Hepatocyte (in vitro differentiated cells): ENCODE data around the gene LYSMD4. TPM values are rescaled to one million over a fixed set of nuclear protein-coding genes. Genes with fewer than 3 reads are reported as not detected.

Source experiments
- DNase-seq: peaks from one replicate; pipeline ENCODE4 v3.0.0-alpha.2; 2016; ENCODE audit warnings: low spot score
- H2AFZ ChIP-seq: fragments of 200-600 bp; sonication (generic); 2 replicates; pipeline ENCODE4 v1.6.0; 2016; ENCODE audit warnings: antibody characterized with exemption, mild to moderate bottlenecking
- H3K27ac ChIP-seq: fragments of 200-600 bp; sonication (generic); 2 replicates; pipeline ENCODE4 v1.5.1; 2016; ENCODE audit warnings: mild to moderate bottlenecking
- H3K27me3 ChIP-seq: fragments of 200-600 bp; sonication (generic); 2 replicates; pipeline ENCODE4 v1.6.1; 2016
- H3K36me3 ChIP-seq: fragments of 200-600 bp; sonication (generic); replicated peaks from 2 replicates; pipeline ENCODE4 v1.5.1; 2016; ENCODE audit warnings: low read depth; ENCODE audit not compliant: insufficient read depth
- H3K4me1 ChIP-seq: fragments of 200-600 bp; sonication (generic); 2 replicates; pipeline ENCODE4 v1.5.1; 2016; ENCODE audit warnings: mild to moderate bottlenecking, moderate library complexity; ENCODE audit not compliant: insufficient read depth
- H3K4me2 ChIP-seq: fragments of 200-600 bp; sonication (generic); 2 replicates; pipeline ENCODE4 v1.6.0; 2016
- H3K4me3 ChIP-seq: fragments of 200-600 bp; sonication (generic); 2 replicates; pipeline ENCODE4 v1.5.1; 2016; ENCODE audit warnings: mild to moderate bottlenecking
- H3K79me2 ChIP-seq: fragments of 200-600 bp; sonication (generic); 2 replicates; pipeline ENCODE4 v1.6.0; 2017; ENCODE audit warnings: mild to moderate bottlenecking
- H3K9me2 ChIP-seq: fragments of 200-600 bp; sonication (generic); replicated peaks from 2 replicates; pipeline ENCODE4 v1.6.0; 2017; ENCODE audit warnings: mild to moderate bottlenecking; ENCODE audit not compliant: insufficient read depth
- H3K9me3 ChIP-seq: fragments of 200-600 bp; sonication (generic); 2 replicates; pipeline ENCODE4 v1.5.1; 2016; ENCODE audit warnings: low read depth, mild to moderate bottlenecking
- H4K20me1 ChIP-seq: fragments of 200-600 bp; sonication (generic); 2 replicates; pipeline ENCODE4 v1.6.0; 2016; ENCODE audit warnings: mild to moderate bottlenecking; ENCODE audit not compliant: insufficient read depth, poor library complexity, severe bottlenecking
- CTCF ChIP-seq: fragments of 200-600 bp; sonication (generic); IDR thresholded peaks from 2 replicates; pipeline ENCODE4 v1.5.1; 2016; ENCODE audit warnings: antibody characterized with exemption, mild to moderate bottlenecking; ENCODE audit not compliant: poor library complexity
- EZH2 ChIP-seq: fragments of 200-600 bp; sonication (generic); IDR thresholded peaks from 2 replicates; pipeline ENCODE4 v1.6.1; 2016; ENCODE audit warnings: antibody characterized with exemption, mild to moderate bottlenecking, borderline replicate concordance
- EZH2phosphoT487 ChIP-seq: fragments of 200-600 bp; sonication (generic); IDR thresholded peaks from one replicate; pipeline ENCODE4 v1.6.1; 2018; ENCODE audit warnings: antibody characterized with exemption, mild to moderate bottlenecking, low read depth, moderate library complexity; ENCODE audit not compliant: unreplicated experiment, severe bottlenecking
- WGBS: methylation state at CpG from one replicate; pipeline ENCODE4 v1.1.6; 2016; ENCODE audit warnings: low lambda C conversion rate; ENCODE audit errors: missing lambda C conversion rate; 5-methylcytosine and 5-hydroxymethylcytosine counted together
- polyA plus RNA-seq: library from polyadenylated mRNA; unstranded; fragments of >200 nt; fragmentation: Nextera tagmentation; extraction: Ambion mirVana; gene quantifications from 2 replicates; pipeline ENCODE4 v1.2.1, GENCODE V29; 2016
- total RNA-seq: library from RNA; depleted of rRNA; stranded (reverse); fragments of >200 nt; gene quantifications from 2 replicates; pipeline ENCODE4 v1.2.3, GENCODE V29; 2014

Gene LYSMD4
- total and polyA plus RNA-seq, 2 experiments from 2014 or later, result 12.8 to 15.4 TPM

GRCh38 chr15:99728916-99729315 is 4.3 kb downstream of the LYSMD4 start:
- Histone ChIP-seq H3K36me3 (no peaks in the 10 kb centered on the region), H3K79me2 (peaks cover 11% of the 10 kb centered on the region), H3K27ac (no peak overlapping the region), H3K4me3 (no peak overlapping the region), H3K9me3 (no peaks in the 10 kb centered on the region), H3K4me1 (peaks cover 15% of the 10 kb centered on the region), H4K20me1 (no peaks in the 10 kb centered on the region), H3K27me3 (no peaks in the 10 kb centered on the region), H3K4me2 (no peak overlapping the region), H3K9me2 (no peaks in the 10 kb centered on the region), H2AFZ (no peak overlapping the region)
- 89% methylated on average over 6 of the region's 6 CpGs for WGBS
- TF ChIP-seq EZH2phosphoT487 (no peak), EZH2 (no peak), CTCF (no peak)
- DNase-seq, result no peak

DNA sequence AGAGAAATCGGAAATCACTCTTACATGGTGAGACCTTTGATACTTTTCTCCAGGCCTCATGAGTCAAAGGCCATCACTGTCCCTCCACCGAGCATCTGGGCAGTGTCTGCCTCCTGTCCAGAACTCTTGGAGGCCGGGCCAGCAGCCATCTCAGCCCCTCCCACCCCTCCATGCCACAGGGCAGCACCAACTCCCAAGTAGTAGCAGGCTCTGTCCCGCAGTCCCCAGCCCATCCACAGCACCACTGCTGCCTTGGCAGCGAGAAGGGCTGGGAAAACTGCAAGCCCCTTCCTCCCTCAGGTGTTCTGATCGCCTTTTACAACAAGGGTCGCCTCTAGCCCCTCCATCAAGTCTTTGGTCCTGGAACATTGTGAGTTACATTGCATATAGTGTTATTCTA is 5.5 kb downstream of the LYSMD4 start:
- WGBS, result 76% methylated on average over 7 of the region's 7 CpGs
- no peaks in the 10 kb centered on the region for H4K20me1 ChIP-seq
- no peaks in the 10 kb centered on the region for H3K9me3 ChIP-seq
- TF ChIP-seq CTCF (no peak), EZH2phosphoT487 (no peak), EZH2 (no peak)
- no peak overlapping the region for H3K4me2 ChIP-seq
- H3K9me2 ChIP-seq, result no peaks in the 10 kb centered on the region
- H3K27me3 ChIP-seq, result no peaks in the 10 kb centered on the region
- H3K36me3 ChIP-seq, result no peaks in the 10 kb centered on the region
- H3K27ac ChIP-seq, result no peak overlapping the region
- no peak for DNase-seq
- peaks cover 15% of the 10 kb centered on the region for H3K4me1 ChIP-seq
- no peak overlapping the region for H3K4me3 ChIP-seq
- no peak overlapping the region for H2AFZ ChIP-seq
- H3K79me2 ChIP-seq, result peaks cover 10% of the 10 kb centered on the region

- H3K79me2 ChIP-seq, result peaks cover 10% of the 10 kb centered on the region
- 90% methylated on average over 1 of the region's 1 CpG for WGBS
Observed at GRCh38 chr15:99727330-99727729, 5.9 kb downstream of the LYSMD4 start.

More at GRCh38 chr15:99727330-99727729, 5.9 kb downstream of the LYSMD4 start:
- Histone ChIP-seq H3K27ac (no peak overlapping the region), H2AFZ (no peak overlapping the region), H3K4me2 (no peak overlapping the region), H3K27me3 (no peaks in the 10 kb centered on the region), H3K36me3 (no peaks in the 10 kb centered on the region), H3K4me1 (peaks cover 15% of the 10 kb centered on the region), H3K9me3 (no peaks in the 10 kb centered on the region), H4K20me1 (no peaks in the 10 kb centered on the region), H3K4me3 (no peak overlapping the region), H3K9me2 (no peaks in the 10 kb centered on the region)
- DNase-seq, result no peak
- no peak for TF ChIP-seq EZH2phosphoT487
- no peak for TF ChIP-seq EZH2
- TF ChIP-seq CTCF, result no peak
